Fibroblast of lung (primary cell): Measurements from ENCODE around the gene RAB36. TPM values are rescaled to one million over a fixed set of nuclear protein-coding genes. Genes with fewer than 3 reads are reported as not detected.
"Not testable (repeated sequence)": the region's sequence is repeated elsewhere in the genome, so short reads cannot be mapped to it uniquely, and the experiment has no call there.

Experiments
- DNase-seq, 2 donors: peaks; one replicate each; pipeline versions ENCODE4 v3.0.0 to v3.0.0-alpha.2; 2010; ENCODE audit warnings: low read depth in 2 of 2
- H2AFZ ChIP-seq: 2 replicates; pipeline ENCODE4 v1.5.1; 2012; ENCODE audit warnings: low read length, control low read depth, inconsistent platforms
- H3K27ac ChIP-seq: 2 replicates; pipeline ENCODE4 v1.5.1; 2011; ENCODE audit warnings: low read length, control low read depth; ENCODE audit not compliant: insufficient read depth
- H3K27me3 ChIP-seq: 2 replicates; pipeline ENCODE4 v1.5.1; 2011; ENCODE audit warnings: mild to moderate bottlenecking, low read length; ENCODE audit not compliant: control insufficient read depth, insufficient read depth
- H3K36me3 ChIP-seq: 2 replicates; pipeline ENCODE4 v1.5.1; 2011; ENCODE audit warnings: low read length; ENCODE audit not compliant: control insufficient read depth, insufficient read depth
- H3K4me1 ChIP-seq: 2 replicates; pipeline ENCODE4 v1.5.1; 2011; ENCODE audit warnings: low read length; ENCODE audit not compliant: control insufficient read depth, insufficient read depth; ENCODE audit errors: extremely low read depth
- H3K4me2 ChIP-seq: 2 replicates; pipeline ENCODE4 v1.5.1; 2011; ENCODE audit warnings: low read length, control low read depth; ENCODE audit not compliant: insufficient read depth; ENCODE audit errors: extremely low read depth
- H3K4me3 ChIP-seq, 4 experiments: fragments of 200-600 bp in 1 of 4; sonication (generic) in 1 of 4; replicated peaks in 1 of 4; 2 replicates each; pipeline ENCODE4 v1.5.1; 2011 to 2016; ENCODE audit warnings: low read length in 4 of 4, low read depth in 3 of 4, mild to moderate bottlenecking in 3 of 4, control low read depth in 2 of 4, inconsistent platforms in 1 of 4, mixed read lengths in 1 of 4; ENCODE audit not compliant: insufficient read depth in 1 of 4; ENCODE audit errors: control extremely low read depth in 1 of 4
- H3K79me2 ChIP-seq: 2 replicates; pipeline ENCODE4 v1.5.1; 2012; ENCODE audit warnings: mild to moderate bottlenecking, low read length, inconsistent platforms; ENCODE audit not compliant: control insufficient read depth, insufficient read depth
- H3K9ac ChIP-seq: 2 replicates; pipeline ENCODE4 v1.5.1; 2011; ENCODE audit warnings: mild to moderate bottlenecking, low read length, control low read depth; ENCODE audit not compliant: insufficient read depth
- H3K9me3 ChIP-seq: 2 replicates; pipeline ENCODE4 v1.5.1; 2012; ENCODE audit warnings: low read depth, low read length; ENCODE audit not compliant: control insufficient read depth, insufficient read depth
- H4K20me1 ChIP-seq: 2 replicates; pipeline ENCODE4 v1.5.1; 2011; ENCODE audit warnings: low read length; ENCODE audit not compliant: control insufficient read depth, insufficient read depth; ENCODE audit errors: extremely low read depth
- CTCF ChIP-seq, 2 donors: IDR thresholded peaks in 1 of 2; conservative IDR thresholded peaks in 1 of 2; 1 replicate in 1 of 2; 2 replicates in 1 of 2; pipeline ENCODE4 v1.5.1; 2011 to 2012; ENCODE audit warnings: low read length in 2 of 2, control low read depth in 1 of 2, inconsistent platforms in 1 of 2, low read depth in 1 of 2, mild to moderate bottlenecking in 1 of 2
- EZH2 ChIP-seq: IDR thresholded peaks from 2 replicates; pipeline ENCODE4 v1.5.1; 2012; ENCODE audit warnings: low read length, control low read depth, mild to moderate bottlenecking; ENCODE audit errors: missing control alignments
- polyA plus RNA-seq, 2 donors: library from polyadenylated mRNA; depleted of rRNA in 1 of 2; stranded (reverse) in 1 of 2; unstranded in 1 of 2; fragments of >200 nt; gene quantifications; 2 replicates each; pipeline ENCODE4 v1.2.1, GENCODE V29; 2011 to 2012; ENCODE audit warnings: missing spikeins in 1 of 2
- total RNA-seq: library from RNA; depleted of rRNA; stranded (reverse); fragments of >200 nt; gene quantifications from 2 replicates; pipeline ENCODE4 v1.2.1, GENCODE V29; 2014

Gene RAB36
- total and polyA plus RNA-seq, 2 donors (not counting 1 experiment from before 2014, with no cell fraction given): 2.5 to 3.7 TPM

- H3K4me2 ChIP-seq: no peak overlapping the region
- no peaks in the 10 kb centered on the region for H3K27me3 ChIP-seq
- H3K79me2 ChIP-seq: no peaks in the 10 kb centered on the region
- H3K9me3 ChIP-seq: no peaks in the 10 kb centered on the region
- H2AFZ ChIP-seq: no peak overlapping the region
- no peak for DNase-seq
- no peak overlapping the region for H3K9ac ChIP-seq
- TF ChIP-seq CTCF (conservative IDR thresholded peaks at IDR 0.05 in 1 of 2, IDR thresholded peaks at IDR 0.05 in 1 of 2; ENCODE audit: low read depth in 1 of 2, low read length in 2 of 2) (no peak), EZH2 (no peak)
- H4K20me1 ChIP-seq: no peaks in the 10 kb centered on the region
- no peak overlapping the region for H3K27ac ChIP-seq
- H3K36me3 ChIP-seq: no peaks in the 10 kb centered on the region
- H3K4me1 ChIP-seq: no peaks in the 10 kb centered on the region
- H3K4me3 ChIP-seq: no peak overlapping the region
Measured at GRCh38 chr22:23131931-23132330, 13.3 kb upstream of the RAB36 start.

- no peak for TF ChIP-seq EZH2
- TF ChIP-seq CTCF (conservative IDR thresholded peaks at IDR 0.05 in 1 of 2, IDR thresholded peaks at IDR 0.05 in 1 of 2; ENCODE audit: low read depth in 1 of 2, low read length in 2 of 2): no peak
- no peaks in the 10 kb centered on the region for H4K20me1 ChIP-seq
- no peak overlapping the region for H3K4me3 ChIP-seq
- no peak overlapping the region for H3K4me2 ChIP-seq
- no peak overlapping the region for H3K9ac ChIP-seq
- H3K9me3 ChIP-seq: no peaks in the 10 kb centered on the region
- no peaks in the 10 kb centered on the region for H3K36me3 ChIP-seq
- H3K4me1 ChIP-seq: no peaks in the 10 kb centered on the region
- no peak overlapping the region for H3K27ac ChIP-seq
- H3K79me2 ChIP-seq: no peaks in the 10 kb centered on the region
- H2AFZ ChIP-seq: no peak overlapping the region
- H3K27me3 ChIP-seq: no peaks in the 10 kb centered on the region
- no peak for DNase-seq
Measured at GRCh38 chr22:23132376-23133091, 12.7 kb upstream of the RAB36 start.

- H2AFZ ChIP-seq: no peak overlapping the region
- TF ChIP-seq EZH2 (no peak), CTCF (conservative IDR thresholded peaks at IDR 0.05 in 1 of 2, IDR thresholded peaks at IDR 0.05 in 1 of 2; ENCODE audit: low read depth in 1 of 2, low read length in 2 of 2) (no peak)
- no peak overlapping the region for H3K27ac ChIP-seq
- H3K4me3 ChIP-seq: no peak overlapping the region
- H3K4me1 ChIP-seq: no peaks in the 10 kb centered on the region
- H3K27me3 ChIP-seq: no peaks in the 10 kb centered on the region
- H3K4me2 ChIP-seq: no peak overlapping the region
- no peak overlapping the region for H3K9ac ChIP-seq
- H4K20me1 ChIP-seq: no peaks in the 10 kb centered on the region
- H3K9me3 ChIP-seq: no peaks in the 10 kb centered on the region
- DNase-seq: no peak
- no peaks in the 10 kb centered on the region for H3K36me3 ChIP-seq
- H3K79me2 ChIP-seq: no peaks in the 10 kb centered on the region
Measured at GRCh38 chr22:23133922-23134321, 11.4 kb upstream of the RAB36 start.

GRCh38 chr22:23136991-23137390 is 8.3 kb upstream of the RAB36 start:
- not testable (repeated sequence) for H2AFZ ChIP-seq, H3K9ac ChIP-seq, DNase-seq, H3K36me3 ChIP-seq, H3K4me2 ChIP-seq, H3K27me3 ChIP-seq, H3K4me1 ChIP-seq, H3K79me2 ChIP-seq, H4K20me1 ChIP-seq, H3K9me3 ChIP-seq, H3K27ac ChIP-seq, H3K4me3 ChIP-seq
